ENCODE data around the gene SLC51B. TPM values are rescaled to one million over a fixed set of nuclear protein-coding genes. Genes with fewer than 3 reads are reported as not detected.

The SLC51B gene
- total and polyA plus RNA-seq, 10 of the 15 experiments (the other 5 are each of a cell fraction or from before 2014, with no cell fraction given), result 0.05 to 0.17 (median 0.13) TPM; not detected in 7

DNA sequence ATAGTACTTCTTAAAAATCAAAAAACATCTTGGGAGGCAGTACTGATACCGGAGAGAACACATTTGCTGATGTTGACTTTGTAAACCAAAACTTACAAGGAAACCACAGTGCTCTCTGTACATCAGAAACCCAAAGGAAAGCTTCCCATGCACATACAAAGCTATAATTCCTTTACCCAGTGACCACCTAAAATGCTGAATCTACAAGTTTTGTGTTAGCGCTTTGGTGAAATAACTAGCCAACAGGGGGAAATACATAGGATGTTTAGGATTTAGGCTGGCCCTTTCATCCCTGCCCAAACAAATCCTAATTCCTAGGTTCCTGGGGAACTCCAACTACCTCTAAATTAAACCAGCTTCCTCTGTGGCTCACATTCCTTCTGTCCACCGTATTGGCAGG lies 40.2 kb upstream of the SLC51B start (continued):
- TF ChIP-seq RB1 (IDR thresholded peaks at IDR 0.05; ENCODE audit: borderline replicate concordance), result no peak

DNA sequence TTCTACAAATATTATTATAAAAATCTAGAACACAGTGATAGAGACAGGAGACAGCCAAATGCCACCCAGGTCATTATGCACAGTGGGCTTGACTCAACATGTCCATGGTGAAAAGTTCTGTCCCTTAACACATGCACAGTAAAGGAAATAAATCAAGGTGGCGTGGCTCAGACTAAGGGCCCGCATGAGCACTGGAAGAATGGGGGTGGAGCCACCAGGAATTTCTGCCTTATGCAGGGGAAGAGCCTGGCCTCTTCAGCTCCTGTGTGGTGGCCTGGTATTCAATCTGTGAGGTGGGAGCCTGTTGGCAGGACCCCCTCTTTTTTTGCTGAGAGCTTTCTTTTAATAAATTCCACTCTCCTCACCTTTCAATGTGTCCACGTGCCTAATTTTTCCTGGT lies 38.3 kb upstream of the SLC51B start:
- Histone ChIP-seq H3K27me3 (replicated peaks in 1 of 2; ENCODE audit: control insufficient read depth in 2 of 2, insufficient read depth in 2 of 2, low read length in 1 of 2) (no peaks in the 10 kb centered on the region), H3K9ac (ENCODE audit: control insufficient read depth, insufficient read depth, low read length) (no peak overlapping the region), H3K9me3 (replicated peaks; ENCODE audit: control insufficient read depth, insufficient read depth, low read length) (no peaks in the 10 kb centered on the region), H3K27ac (ENCODE audit: control insufficient read depth, insufficient read depth) (no peak overlapping the region), H3K4me1 (ENCODE audit: control insufficient read depth, insufficient read depth, low read length) (no peaks in the 10 kb centered on the region), H3K36me3 (ENCODE audit: control insufficient read depth in 2 of 2, insufficient read depth in 2 of 2, low read length in 1 of 2) (no peaks in the 10 kb centered on the region; a peak in 1 of 4 replicates), H3K4me2 (ENCODE audit: control insufficient read depth, insufficient read depth) (no peak overlapping the region), H3K79me2 (ENCODE audit: control insufficient read depth, insufficient read depth, low read length) (no peaks in the 10 kb centered on the region), H4K20me1 (ENCODE audit: control insufficient read depth, insufficient read depth) (no peaks in the 10 kb centered on the region), H3K4me3 (no peak overlapping the region), H2AFZ (ENCODE audit: control insufficient read depth, low read depth, low read length) (no peak overlapping the region)
- intact Hi-C loops (cut with micrococcal nuclease; ENCODE audit: unreplicated experiment) (no loop called here), in situ Hi-C loops (cut with MboI) (no loop called here)
- ChIA-PET SMC1A (ENCODE audit: uncharacterized antibody, unreplicated experiment) (interaction anchor here (0.7 to 3.9 kb wide), 2 partner anchors 11 to 20 kb away, joined by 3 to 19 read pairs; no protein-coding TSS in a partner anchor), POLR2A (no interaction called here), RAD21 (ENCODE audit: unreplicated experiment) (no interaction called here), CTCF (no interaction called here)
- ATAC-seq (no peak), FAIRE-seq (no peak), DNase-seq (ENCODE audit: low read depth, low spot score) (no peak)
- WGBS (ENCODE audit: insufficient coverage, insufficient replicate concordance, low lambda C conversion rate, missing lambda C conversion rate), result 100% methylated on average over 3 of the region's 3 CpGs
- BruUV-seq (replicated peaks), result no TSS peak
- TF ChIP-seq NFYB (IDR thresholded peaks at IDR 0.05; ENCODE audit: insufficient read depth, low read depth, low read length), result no peak
- TF ChIP-seq KLF5 (IDR thresholded peaks at IDR 0.05; ENCODE audit: partially characterized antibody), result no peak
- TF ChIP-seq FOXM1 (IDR thresholded peaks at IDR 0.05; ENCODE audit: low read depth, low read length), result no peak
- no peak for TF ChIP-seq IKZF1 (conservative IDR thresholded peaks at IDR 0.05)
- no peak for TF ChIP-seq SMC3 (IDR thresholded peaks at IDR 0.05; ENCODE audit: borderline replicate concordance, low read length)
- TF ChIP-seq NRF1 (conservative IDR thresholded peaks at IDR 0.05; ENCODE audit: low read depth, low read length), result no peak
- no peak for TF ChIP-seq KDM1A (IDR thresholded peaks at IDR 0.05; ENCODE audit: borderline replicate concordance)
- TF ChIP-seq, protein P1, sequence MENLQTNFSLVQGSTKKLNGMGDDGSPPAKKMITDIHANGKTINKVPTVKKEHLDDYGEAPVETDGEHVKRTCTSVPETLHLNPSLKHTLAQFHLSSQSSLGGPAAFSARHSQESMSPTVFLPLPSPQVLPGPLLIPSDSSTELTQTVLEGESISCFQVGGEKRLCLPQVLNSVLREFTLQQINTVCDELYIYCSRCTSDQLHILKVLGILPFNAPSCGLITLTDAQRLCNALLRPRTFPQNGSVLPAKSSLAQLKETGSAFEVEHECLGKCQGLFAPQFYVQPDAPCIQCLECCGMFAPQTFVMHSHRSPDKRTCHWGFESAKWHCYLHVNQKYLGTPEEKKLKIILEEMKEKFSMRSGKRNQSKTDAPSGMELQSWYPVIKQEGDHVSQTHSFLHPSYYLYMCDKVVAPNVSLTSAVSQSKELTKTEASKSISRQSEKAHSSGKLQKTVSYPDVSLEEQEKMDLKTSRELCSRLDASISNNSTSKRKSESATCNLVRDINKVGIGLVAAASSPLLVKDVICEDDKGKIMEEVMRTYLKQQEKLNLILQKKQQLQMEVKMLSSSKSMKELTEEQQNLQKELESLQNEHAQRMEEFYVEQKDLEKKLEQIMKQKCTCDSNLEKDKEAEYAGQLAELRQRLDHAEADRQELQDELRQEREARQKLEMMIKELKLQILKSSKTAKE (IDR thresholded peaks at IDR 0.05; ENCODE audit: low read depth, poor library complexity, severe bottlenecking), result no peak
- no peak for TF ChIP-seq CBX5 (IDR thresholded peaks at IDR 0.05; ENCODE audit: low read depth)
- no peak for TF ChIP-seq IRF4 (IDR thresholded peaks at IDR 0.05; ENCODE audit: low read depth, low read length)
- TF ChIP-seq ESRRA (IDR thresholded peaks at IDR 0.05; ENCODE audit: low read length), result no peak
- TF ChIP-seq, protein P2, sequence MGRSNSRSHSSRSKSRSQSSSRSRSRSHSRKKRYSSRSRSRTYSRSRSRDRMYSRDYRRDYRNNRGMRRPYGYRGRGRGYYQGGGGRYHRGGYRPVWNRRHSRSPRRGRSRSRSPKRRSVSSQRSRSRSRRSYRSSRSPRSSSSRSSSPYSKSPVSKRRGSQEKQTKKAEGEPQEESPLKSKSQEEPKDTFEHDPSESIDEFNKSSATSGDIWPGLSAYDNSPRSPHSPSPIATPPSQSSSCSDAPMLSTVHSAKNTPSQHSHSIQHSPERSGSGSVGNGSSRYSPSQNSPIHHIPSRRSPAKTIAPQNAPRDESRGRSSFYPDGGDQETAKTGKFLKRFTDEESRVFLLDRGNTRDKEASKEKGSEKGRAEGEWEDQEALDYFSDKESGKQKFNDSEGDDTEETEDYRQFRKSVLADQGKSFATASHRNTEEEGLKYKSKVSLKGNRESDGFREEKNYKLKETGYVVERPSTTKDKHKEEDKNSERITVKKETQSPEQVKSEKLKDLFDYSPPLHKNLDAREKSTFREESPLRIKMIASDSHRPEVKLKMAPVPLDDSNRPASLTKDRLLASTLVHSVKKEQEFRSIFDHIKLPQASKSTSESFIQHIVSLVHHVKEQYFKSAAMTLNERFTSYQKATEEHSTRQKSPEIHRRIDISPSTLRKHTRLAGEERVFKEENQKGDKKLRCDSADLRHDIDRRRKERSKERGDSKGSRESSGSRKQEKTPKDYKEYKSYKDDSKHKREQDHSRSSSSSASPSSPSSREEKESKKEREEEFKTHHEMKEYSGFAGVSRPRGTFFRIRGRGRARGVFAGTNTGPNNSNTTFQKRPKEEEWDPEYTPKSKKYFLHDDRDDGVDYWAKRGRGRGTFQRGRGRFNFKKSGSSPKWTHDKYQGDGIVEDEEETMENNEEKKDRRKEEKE (IDR thresholded peaks at IDR 0.05), result no peak
- TF ChIP-seq, protein P3, sequence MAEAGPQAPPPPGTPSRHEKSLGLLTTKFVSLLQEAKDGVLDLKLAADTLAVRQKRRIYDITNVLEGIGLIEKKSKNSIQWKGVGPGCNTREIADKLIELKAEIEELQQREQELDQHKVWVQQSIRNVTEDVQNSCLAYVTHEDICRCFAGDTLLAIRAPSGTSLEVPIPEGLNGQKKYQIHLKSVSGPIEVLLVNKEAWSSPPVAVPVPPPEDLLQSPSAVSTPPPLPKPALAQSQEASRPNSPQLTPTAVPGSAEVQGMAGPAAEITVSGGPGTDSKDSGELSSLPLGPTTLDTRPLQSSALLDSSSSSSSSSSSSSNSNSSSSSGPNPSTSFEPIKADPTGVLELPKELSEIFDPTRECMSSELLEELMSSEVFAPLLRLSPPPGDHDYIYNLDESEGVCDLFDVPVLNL (IDR thresholded peaks at IDR 0.05; ENCODE audit: low read depth, low read length), result no peak
- TF ChIP-seq, protein P4, sequence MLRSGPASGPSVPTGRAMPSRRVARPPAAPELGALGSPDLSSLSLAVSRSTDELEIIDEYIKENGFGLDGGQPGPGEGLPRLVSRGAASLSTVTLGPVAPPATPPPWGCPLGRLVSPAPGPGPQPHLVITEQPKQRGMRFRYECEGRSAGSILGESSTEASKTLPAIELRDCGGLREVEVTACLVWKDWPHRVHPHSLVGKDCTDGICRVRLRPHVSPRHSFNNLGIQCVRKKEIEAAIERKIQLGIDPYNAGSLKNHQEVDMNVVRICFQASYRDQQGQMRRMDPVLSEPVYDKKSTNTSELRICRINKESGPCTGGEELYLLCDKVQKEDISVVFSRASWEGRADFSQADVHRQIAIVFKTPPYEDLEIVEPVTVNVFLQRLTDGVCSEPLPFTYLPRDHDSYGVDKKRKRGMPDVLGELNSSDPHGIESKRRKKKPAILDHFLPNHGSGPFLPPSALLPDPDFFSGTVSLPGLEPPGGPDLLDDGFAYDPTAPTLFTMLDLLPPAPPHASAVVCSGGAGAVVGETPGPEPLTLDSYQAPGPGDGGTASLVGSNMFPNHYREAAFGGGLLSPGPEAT (IDR thresholded peaks at IDR 0.05; ENCODE audit: low read depth), result no peak
